SK-N-SH (cell line): Measurements from ENCODE around the gene ASTN2. TPM values are rescaled to one million over a fixed set of nuclear protein-coding genes. Genes with fewer than 3 reads are reported as not detected.
A peak's percentile ranks its signal among the peaks of the same experiment; 100 is the strongest.

ENCODE experiments used
- CTCF ChIA-PET: fragments of 300-600, 350-600 bp; formaldehyde crosslinking; extraction: SDS; loops from one replicate; lab custom pipeline; 2021; lab: Yijun Ruan, JAX
- POLR2A ChIA-PET: fragments of 350-600 bp; sonication (Branson Sonifier 250); formaldehyde crosslinking; extraction: SDS; loops from one replicate; lab custom pipeline; 2020; ENCODE audit warnings: antibody characterized with exemption, inconsistent platforms; lab: Yijun Ruan, JAX
- DNase-seq: peaks from one replicate; pipeline ENCODE4 v3.0.0; 2012
- H2AFZ ChIP-seq: fragments of 200-600 bp; sonication (generic); 2 replicates; pipeline ENCODE4 v1.8.1; 2016; ENCODE audit warnings: antibody characterized with exemption, mild to moderate bottlenecking, low read depth
- H3F3A ChIP-seq: fragments of 200-600 bp; sonication (generic); replicated peaks from 2 replicates; pipeline ENCODE3; 2016; ENCODE audit warnings: antibody characterized with exemption, mild to moderate bottlenecking; ENCODE audit not compliant: insufficient read depth
- H3K27ac ChIP-seq, 2 experiments: fragments of 200-500 bp in 1 of 2; fragments of 200-600 bp in 1 of 2; sonication (Bioruptor generic) in 1 of 2; sonication (generic), shearing (Covaris generic) in 1 of 2; 2 replicates each; pipeline versions ENCODE4 v1.5.1 to v1.6.1; 2014 to 2016; ENCODE audit warnings: low read depth in 2 of 2, inconsistent platforms in 1 of 2, low read length in 1 of 2, mild to moderate bottlenecking in 1 of 2, mixed read lengths in 1 of 2
- H3K27me3 ChIP-seq: fragments of 200-600 bp; sonication (generic), shearing (Covaris generic); 2 replicates; pipeline ENCODE4 v1.6.1; 2016; ENCODE audit warnings: mixed run types; ENCODE audit not compliant: insufficient read depth
- H3K36me3 ChIP-seq, 2 experiments: fragments of 200-500 bp in 1 of 2; fragments of 200-600 bp in 1 of 2; sonication (Bioruptor generic) in 1 of 2; sonication (generic) in 1 of 2; replicated peaks in 1 of 2; 2 replicates each; pipeline versions ENCODE3 to v1.5.1; 2014 to 2016; ENCODE audit warnings: low read length in 1 of 2, mild to moderate bottlenecking in 1 of 2; ENCODE audit not compliant: insufficient read depth in 2 of 2, control insufficient read depth in 1 of 2
- H3K4me1 ChIP-seq, 2 experiments: fragments of 200-500 bp in 1 of 2; fragments of 200-600 bp in 1 of 2; sonication (Bioruptor generic) in 1 of 2; sonication (generic), shearing (Covaris generic) in 1 of 2; 2 replicates each; pipeline versions ENCODE4 v1.5.1 to v1.6.1; 2014 to 2016; ENCODE audit warnings: low read depth in 1 of 2, low read length in 1 of 2, mixed run types in 1 of 2; ENCODE audit not compliant: insufficient read depth in 2 of 2, control insufficient read depth in 1 of 2
- H3K4me2 ChIP-seq: fragments of 200-600 bp; sonication (generic), shearing (Covaris generic); 2 replicates; pipeline ENCODE4 v1.6.1; 2017; ENCODE audit warnings: mixed run types
- H3K4me3 ChIP-seq, 2 experiments: fragments of 200-500 bp in 1 of 2; fragments of 200-600 bp in 1 of 2; sonication (Bioruptor generic) in 1 of 2; sonication (generic), shearing (Covaris generic) in 1 of 2; 2 replicates each; pipeline versions ENCODE4 v1.5.1 to v1.8.1; 2014 to 2016; ENCODE audit warnings: low read depth in 2 of 2, inconsistent platforms in 1 of 2, low read length in 1 of 2, mild to moderate bottlenecking in 1 of 2, mixed read lengths in 1 of 2, moderate library complexity in 1 of 2
- H3K79me2 ChIP-seq: fragments of 200-600 bp; sonication (generic); 2 replicates; pipeline ENCODE4 v1.8.1; 2017; ENCODE audit warnings: mild to moderate bottlenecking; ENCODE audit not compliant: insufficient read depth
- H3K9ac ChIP-seq: fragments of 200-600 bp; sonication (generic); 2 replicates; pipeline ENCODE4 v1.6.1; 2017; ENCODE audit warnings: mixed run types
- H3K9me2 ChIP-seq: fragments of 200-600 bp; sonication (generic); 2 replicates; pipeline ENCODE4 v1.6.1; 2017; ENCODE audit warnings: mixed run types
- H3K9me3 ChIP-seq: fragments of 200-600 bp; sonication (generic); 2 replicates; pipeline ENCODE4 v1.6.1; 2017; ENCODE audit warnings: mixed run types, mild to moderate bottlenecking, moderate library complexity
- H4K20me1 ChIP-seq: fragments of 200-600 bp; sonication (generic); 2 replicates; pipeline ENCODE4 v1.6.1; 2017; ENCODE audit warnings: mild to moderate bottlenecking, mixed run types; ENCODE audit not compliant: insufficient read depth
- CHD2 ChIP-seq: fragments of 150-350 bp; IDR thresholded peaks from 2 replicates; pipeline ENCODE4 v1.6.1; 2018; ENCODE audit warnings: low read length; ENCODE audit not compliant: partially characterized antibody
- ELF1 ChIP-seq: IDR thresholded peaks from 2 replicates; pipeline ENCODE4 v1.4.0; 2012
- EZH2phosphoT487 ChIP-seq: fragments of 200-600 bp; sonication (generic); IDR thresholded peaks from 2 replicates; pipeline ENCODE4 v1.6.1; 2017; ENCODE audit warnings: low read depth, mixed run types, mild to moderate bottlenecking, antibody characterized with exemption, moderate library complexity, borderline replicate concordance
- FOXJ3 ChIP-seq: sonication (generic); formaldehyde crosslinking; IDR thresholded peaks from 2 replicates; pipeline ENCODE4 v1.5.1; 2020; ENCODE audit warnings: mild to moderate bottlenecking, missing genetic modification reagents
- GABPA ChIP-seq: IDR thresholded peaks from 2 replicates; pipeline ENCODE4 v1.4.0; 2012; ENCODE audit warnings: low read depth, mild to moderate bottlenecking
- NFIC ChIP-seq: IDR thresholded peaks from 2 replicates; pipeline ENCODE4 v1.4.0; 2012; ENCODE audit warnings: borderline replicate concordance
- POLR2AphosphoS5 ChIP-seq: IDR thresholded peaks from 2 replicates; pipeline ENCODE4 v1.6.1; 2012; ENCODE audit warnings: low read depth, low read length
- RAD21 ChIP-seq: IDR thresholded peaks from 2 replicates; pipeline ENCODE4 v1.6.1; 2012; ENCODE audit warnings: mild to moderate bottlenecking, low read length
- RCOR1 ChIP-seq: fragments of 150-350 bp; IDR thresholded peaks from 2 replicates; pipeline ENCODE4 v1.6.1; 2017; ENCODE audit warnings: antibody characterized with exemption, low read length
- RFX5 ChIP-seq: IDR thresholded peaks from 2 replicates; pipeline ENCODE4 v1.6.1; 2012; ENCODE audit warnings: mild to moderate bottlenecking, improper control_type of control experiment, low read length
- SIN3A ChIP-seq: IDR thresholded peaks from 2 replicates; pipeline ENCODE4 v1.6.1; 2012; ENCODE audit warnings: low read depth, mild to moderate bottlenecking, low read length, moderate library complexity, borderline replicate concordance
- SMC3 ChIP-seq: IDR thresholded peaks from 2 replicates; pipeline ENCODE4 v1.6.1; 2012; ENCODE audit warnings: low read depth, low read length, improper control_type of control experiment
- TEAD4 ChIP-seq: IDR thresholded peaks from 2 replicates; pipeline ENCODE4 v1.4.0; 2012; ENCODE audit warnings: mild to moderate bottlenecking, borderline replicate concordance; ENCODE audit not compliant: insufficient read depth
- ZBTB33 ChIP-seq: IDR thresholded peaks from 2 replicates; pipeline ENCODE4 v1.4.0; 2012; ENCODE audit warnings: low read depth, borderline replicate concordance
- WGBS: methylation state at CpG from one replicate; pipeline ENCODE4 v1.1.6; 2017; ENCODE audit warnings: low lambda C conversion rate; 5-methylcytosine and 5-hydroxymethylcytosine counted together
- polyA plus RNA-seq, 3 experiments: library from polyadenylated mRNA; depleted of rRNA; stranded (reverse); fragments of >200 nt; gene quantifications; 2 replicates each; pipeline ENCODE4 v1.2.3, GENCODE V29; 2012
- TF ChIP-seq, protein P1 (sequence below): IDR thresholded peaks from 2 replicates; pipeline ENCODE4; 2012
- TF ChIP-seq, protein P2 (sequence below): fragments of 150-350 bp; IDR thresholded peaks from 2 replicates; pipeline ENCODE4 v1.6.1; 2016; ENCODE audit warnings: mild to moderate bottlenecking, low read depth, low read length
- TF ChIP-seq, protein P3 (sequence below): IDR thresholded peaks from 2 replicates; pipeline ENCODE4 v1.4.0; 2012; ENCODE audit warnings: low read depth, borderline replicate concordance
- TF ChIP-seq, protein P4 (sequence below): IDR thresholded peaks from 2 replicates; pipeline ENCODE4 v1.4.0; 2012; ENCODE audit warnings: low read depth

ASTN2 gene
- polyA plus RNA-seq, 1 of the 3 experiments (the other 2 are of a cell fraction), result 6.6 TPM

DNA sequence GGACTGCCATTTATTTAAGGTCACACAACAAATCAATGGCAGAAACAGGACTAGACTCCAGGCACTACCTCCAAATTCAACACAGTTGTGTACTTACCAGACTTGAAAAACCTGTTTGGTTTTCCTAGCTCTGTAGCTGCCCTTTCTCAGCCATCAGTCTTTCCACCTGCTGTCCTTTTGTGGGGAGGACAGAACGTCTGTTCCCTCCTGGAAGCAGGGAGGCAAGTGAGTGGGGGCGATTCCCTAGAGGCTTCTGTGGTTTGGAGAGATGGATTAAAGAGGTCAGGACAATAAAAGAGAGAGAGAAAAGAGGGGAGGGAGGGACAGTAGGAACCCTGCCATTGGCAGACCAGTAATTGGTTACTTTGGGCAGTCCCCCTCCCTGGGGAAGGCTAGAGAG, 14.7 kb downstream of the ASTN2 start:
- H3K4me1 ChIP-seq, result peaks cover 0 to 51% of the 10 kb centered on the region in 2 experiments; a peak in 2 of 4 replicates
- POLR2A ChIA-PET, result no interaction called here
- CTCF ChIA-PET, result interaction anchor here (1.2 to 7.5 kb wide), 3 partner anchors 12 to 216 kb away, joined by 3 to 52 read pairs (median 4); partner anchors contain the start of gene ASTN2
- H3K9me3 ChIP-seq, result no peaks in the 10 kb centered on the region
- no peaks in the 10 kb centered on the region for H3K27me3 ChIP-seq
- H3K4me2 ChIP-seq, result no peak overlapping the region
- no peaks in the 10 kb centered on the region for H3F3A ChIP-seq
- H3K79me2 ChIP-seq, result no peaks in the 10 kb centered on the region
- H3K4me3 ChIP-seq, result no peak overlapping the region
- no peak for DNase-seq
- H3K9ac ChIP-seq, result no peak overlapping the region
- peaks cover 0 to 7% of the 10 kb centered on the region in 2 experiments for H3K36me3 ChIP-seq
- no peak overlapping the region for H2AFZ ChIP-seq
- 7% methylated on average over 2 of the region's 2 CpGs for WGBS
- peak overlapping the region in 1 of 2 experiments; percentile 39; a peak in 2 of 4 replicates for H3K27ac ChIP-seq
- no peaks in the 10 kb centered on the region for H3K9me2 ChIP-seq
- no peaks in the 10 kb centered on the region for H4K20me1 ChIP-seq
- TF ChIP-seq ZBTB33 (no peak), RCOR1 (no peak), CHD2 (no peak), ELF1 (no peak), TEAD4 (no peak), RAD21 (no peak), NFIC (no peak), POLR2AphosphoS5 (no peak), FOXJ3 (CRISPR knock-in tag) (no peak), GABPA (no peak), RFX5 (no peak), SIN3A (no peak), SMC3 (no peak), EZH2phosphoT487 (no peak)
- TF ChIP-seq, protein P1, sequence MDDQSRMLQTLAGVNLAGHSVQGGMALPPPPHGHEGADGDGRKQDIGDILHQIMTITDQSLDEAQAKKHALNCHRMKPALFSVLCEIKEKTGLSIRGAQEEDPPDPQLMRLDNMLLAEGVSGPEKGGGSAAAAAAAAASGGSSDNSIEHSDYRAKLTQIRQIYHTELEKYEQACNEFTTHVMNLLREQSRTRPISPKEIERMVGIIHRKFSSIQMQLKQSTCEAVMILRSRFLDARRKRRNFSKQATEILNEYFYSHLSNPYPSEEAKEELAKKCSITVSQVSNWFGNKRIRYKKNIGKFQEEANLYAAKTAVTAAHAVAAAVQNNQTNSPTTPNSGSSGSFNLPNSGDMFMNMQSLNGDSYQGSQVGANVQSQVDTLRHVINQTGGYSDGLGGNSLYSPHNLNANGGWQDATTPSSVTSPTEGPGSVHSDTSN, result no peak
- TF ChIP-seq, protein P2, sequence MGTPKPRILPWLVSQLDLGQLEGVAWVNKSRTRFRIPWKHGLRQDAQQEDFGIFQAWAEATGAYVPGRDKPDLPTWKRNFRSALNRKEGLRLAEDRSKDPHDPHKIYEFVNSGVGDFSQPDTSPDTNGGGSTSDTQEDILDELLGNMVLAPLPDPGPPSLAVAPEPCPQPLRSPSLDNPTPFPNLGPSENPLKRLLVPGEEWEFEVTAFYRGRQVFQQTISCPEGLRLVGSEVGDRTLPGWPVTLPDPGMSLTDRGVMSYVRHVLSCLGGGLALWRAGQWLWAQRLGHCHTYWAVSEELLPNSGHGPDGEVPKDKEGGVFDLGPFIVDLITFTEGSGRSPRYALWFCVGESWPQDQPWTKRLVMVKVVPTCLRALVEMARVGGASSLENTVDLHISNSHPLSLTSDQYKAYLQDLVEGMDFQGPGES, result no peak
- TF ChIP-seq, protein P3, sequence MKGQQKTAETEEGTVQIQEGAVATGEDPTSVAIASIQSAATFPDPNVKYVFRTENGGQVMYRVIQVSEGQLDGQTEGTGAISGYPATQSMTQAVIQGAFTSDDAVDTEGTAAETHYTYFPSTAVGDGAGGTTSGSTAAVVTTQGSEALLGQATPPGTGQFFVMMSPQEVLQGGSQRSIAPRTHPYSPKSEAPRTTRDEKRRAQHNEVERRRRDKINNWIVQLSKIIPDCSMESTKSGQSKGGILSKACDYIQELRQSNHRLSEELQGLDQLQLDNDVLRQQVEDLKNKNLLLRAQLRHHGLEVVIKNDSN, result no peak
- TF ChIP-seq, protein P4, sequence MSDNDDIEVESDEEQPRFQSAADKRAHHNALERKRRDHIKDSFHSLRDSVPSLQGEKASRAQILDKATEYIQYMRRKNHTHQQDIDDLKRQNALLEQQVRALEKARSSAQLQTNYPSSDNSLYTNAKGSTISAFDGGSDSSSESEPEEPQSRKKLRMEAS, result no peak
